Measurements from ENCODE around the gene PTTG1IP2.

The PTTG1IP2 gene

GRCh38 chr7:90445633-90446032, 23.8 kb upstream of the PTTG1IP2 start:
- TF ChIP-seq CTCF (IDR thresholded peaks at IDR 0.05; ENCODE audit: borderline replicate concordance, insufficient read depth, low read depth, low read length), result no peak
- no peak overlapping the region for H3K4me3 ChIP-seq (ENCODE audit: low read depth, low read length)

DNA sequence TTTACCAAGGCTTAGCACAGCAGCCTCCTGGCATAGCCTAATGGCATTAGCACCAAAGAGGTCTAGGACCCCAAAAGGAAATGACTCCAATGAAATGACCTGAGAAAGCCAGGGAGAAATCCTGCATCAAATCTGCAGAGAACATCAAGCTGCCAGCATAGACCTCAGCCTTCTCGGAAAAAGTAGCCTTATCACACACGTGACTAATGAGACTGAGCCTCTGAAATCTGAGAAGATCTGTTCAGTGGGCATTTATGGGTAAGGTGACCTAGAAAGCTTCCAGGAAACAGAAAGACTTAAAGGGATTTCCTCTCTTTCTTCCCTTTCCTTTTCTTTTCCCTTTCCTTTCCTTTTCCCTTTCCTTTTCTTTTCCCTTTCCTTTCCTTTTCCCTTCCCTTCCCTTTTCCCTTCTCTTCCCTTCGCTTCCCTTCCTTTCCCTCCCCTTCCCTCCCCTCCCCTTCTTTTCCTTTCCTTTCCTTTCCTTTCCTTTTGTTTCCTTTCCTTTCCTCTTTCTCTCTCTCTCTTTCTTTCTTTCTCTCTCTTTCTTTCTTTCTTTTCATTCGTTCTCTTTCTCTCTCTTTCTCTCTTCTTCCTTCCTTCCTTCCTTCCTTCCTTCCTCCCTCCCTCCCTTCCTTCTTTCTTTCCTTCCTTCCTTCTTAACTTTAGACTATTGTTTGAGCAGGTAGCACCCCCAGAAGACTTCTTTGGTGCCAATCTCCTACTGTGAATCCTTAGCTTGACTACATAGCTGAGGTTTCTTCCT, 23.1 kb upstream of the PTTG1IP2 start:
- TF ChIP-seq CTCF (IDR thresholded peaks at IDR 0.05; ENCODE audit: borderline replicate concordance, insufficient read depth, low read depth, low read length), result no peak
- no peak overlapping the region for H3K4me3 ChIP-seq (ENCODE audit: low read depth, low read length)

- H3K4me3 ChIP-seq (ENCODE audit: low read depth, low read length), result no peak overlapping the region
- no peak for TF ChIP-seq CTCF (IDR thresholded peaks at IDR 0.05; ENCODE audit: borderline replicate concordance, insufficient read depth, low read depth, low read length)
Observed at GRCh38 chr7:90453259-90453891, 16.1 kb upstream of the PTTG1IP2 start.

DNA sequence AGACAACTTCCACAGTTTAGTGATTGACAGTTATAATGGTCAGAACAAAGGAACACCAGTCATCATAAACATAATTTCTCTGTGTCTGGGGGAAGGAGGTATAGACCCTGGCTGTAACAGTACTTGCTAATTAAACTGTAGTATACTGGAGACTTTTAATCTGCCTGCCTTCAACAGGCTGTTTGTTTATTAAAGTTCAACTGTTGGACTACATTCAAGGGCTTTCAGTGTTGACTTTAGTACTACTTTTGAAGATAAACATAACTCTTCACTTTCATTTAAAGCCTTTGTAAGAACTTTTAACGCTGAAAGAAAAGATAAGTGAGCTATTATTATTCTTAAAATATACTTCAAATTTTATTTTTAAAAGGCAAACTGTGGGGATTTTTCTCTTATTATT, 15.5 kb upstream of the PTTG1IP2 start:
- no peak for TF ChIP-seq CTCF (IDR thresholded peaks at IDR 0.05; ENCODE audit: borderline replicate concordance, insufficient read depth, low read depth, low read length)
- no peak overlapping the region for H3K4me3 ChIP-seq (ENCODE audit: low read depth, low read length)

GRCh38 chr7:90455163-90456030, 14.0 kb upstream of the PTTG1IP2 start:
- H3K4me3 ChIP-seq (ENCODE audit: low read depth, low read length), result no peak overlapping the region
- TF ChIP-seq CTCF (IDR thresholded peaks at IDR 0.05; ENCODE audit: borderline replicate concordance, insufficient read depth, low read depth, low read length), result peak; percentile 62; the same call in 1 of the 2 replicates

DNA sequence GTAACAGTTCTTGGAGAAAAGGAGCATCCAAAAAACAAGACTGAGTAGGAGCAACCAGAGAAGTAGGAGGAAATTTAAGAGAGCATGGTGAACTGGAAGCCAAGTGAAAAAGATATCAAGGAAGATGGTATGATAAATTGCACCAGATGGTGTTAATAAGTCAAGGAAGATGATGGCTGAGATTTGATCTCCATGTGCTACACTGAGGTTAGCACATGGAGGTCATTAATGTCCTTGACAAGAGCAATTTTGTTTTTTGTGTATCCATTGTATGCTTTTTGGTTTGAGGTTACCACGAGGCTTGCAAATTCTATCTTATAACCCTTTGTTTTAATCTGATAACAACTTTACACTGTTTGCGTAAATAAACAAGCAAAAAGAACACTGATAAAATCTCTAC, 11.3 kb upstream of the PTTG1IP2 start:
- no peak overlapping the region for H3K4me3 ChIP-seq (ENCODE audit: low read depth, low read length)
- no peak for TF ChIP-seq CTCF (IDR thresholded peaks at IDR 0.05; ENCODE audit: borderline replicate concordance, insufficient read depth, low read depth, low read length)
